HepG2 (cell line): ENCODE measurements around the gene COA3. TPM values are rescaled to one million over a fixed set of nuclear protein-coding genes. Genes with fewer than 3 reads are reported as not detected.
A peak's percentile ranks its signal among the peaks of the same experiment; 100 is the strongest.

Source experiments
- BCLAF1 ChIP-seq: fragments of 450-650 bp; IDR thresholded peaks from 2 replicates; pipeline ENCODE4 v1.6.1; 2017; ENCODE audit warnings: mild to moderate bottlenecking
- DMAP1 ChIP-seq: IDR thresholded peaks from 2 replicates; pipeline ENCODE4 v1.6.1; 2016
- FOXJ3 ChIP-seq: sonication (generic); formaldehyde crosslinking; IDR thresholded peaks from 2 replicates; pipeline ENCODE4 v1.4.0; 2020; ENCODE audit warnings: missing genetic modification reagents, mild to moderate bottlenecking, borderline replicate concordance
- HOXA5 ChIP-seq: sonication (generic); formaldehyde crosslinking; IDR thresholded peaks from 2 replicates; pipeline ENCODE4 v1.4.0; 2020; ENCODE audit warnings: missing genetic modification reagents
- POLR2AphosphoS2 ChIP-seq: IDR thresholded peaks from 2 replicates; pipeline ENCODE4 v1.6.1; 2011; ENCODE audit warnings: low read depth, low read length, improper control_type of control experiment
- SOX6 ChIP-seq, 2 experiments: fragments of 450-650 bp in 1 of 2; sonication (generic) in 1 of 2; formaldehyde crosslinking in 1 of 2; IDR thresholded peaks; 2 replicates each; pipeline versions ENCODE4 v1.4.0 to v1.6.1; 2017 to 2020; ENCODE audit warnings: antibody characterized with exemption in 1 of 2, mild to moderate bottlenecking in 1 of 2, missing genetic modification reagents in 1 of 2
- SPEN ChIP-seq: sonication (generic); formaldehyde crosslinking; IDR thresholded peaks from 2 replicates; pipeline ENCODE4 v1.5.1; 2020; ENCODE audit warnings: low read depth, mild to moderate bottlenecking, missing genetic modification reagents
- SRSF9 ChIP-seq: fragments of 200-400 bp; formaldehyde crosslinking; IDR thresholded peaks from 2 replicates; pipeline ENCODE4 v1.6.1; 2018; ENCODE audit warnings: borderline replicate concordance, mild to moderate bottlenecking, low read depth, low read length; ENCODE audit not compliant: insufficient read depth, poor library complexity, severe bottlenecking
- SSRP1 ChIP-seq: IDR thresholded peaks from 2 replicates; pipeline ENCODE4 v1.6.1; 2016; ENCODE audit warnings: control low read depth
- TAF1 ChIP-seq: sonication (generic); formaldehyde crosslinking; IDR thresholded peaks from 2 replicates; pipeline ENCODE4 v1.4.0; 2020; ENCODE audit warnings: missing genetic modification reagents
- TAF15 ChIP-seq: fragments of 200-400 bp; formaldehyde crosslinking; IDR thresholded peaks from one replicate; pipeline ENCODE4 v1.6.1; 2018; ENCODE audit warnings: mild to moderate bottlenecking, low read depth, low read length; ENCODE audit not compliant: poor library complexity, severe bottlenecking
- TFDP2 ChIP-seq: sonication (generic); formaldehyde crosslinking; IDR thresholded peaks from 2 replicates; pipeline ENCODE4 v1.4.0; 2020; ENCODE audit warnings: missing genetic modification reagents
- THAP7 ChIP-seq: sonication (generic); formaldehyde crosslinking; IDR thresholded peaks from 2 replicates; pipeline ENCODE4 v1.8.1; 2023; ENCODE audit warnings: mild to moderate bottlenecking, missing genetic modification reagents
- ZFP36L1 ChIP-seq: sonication (generic); formaldehyde crosslinking; IDR thresholded peaks from 2 replicates; pipeline ENCODE4 v1.8.0; 2022; ENCODE audit warnings: mild to moderate bottlenecking, missing genetic modification reagents, moderate library complexity
- ZNF12 ChIP-seq: sonication (generic); formaldehyde crosslinking; IDR thresholded peaks from 2 replicates; pipeline ENCODE4 v1.5.0; 2020; ENCODE audit warnings: missing genetic modification reagents
- ZNF224 ChIP-seq: sonication (generic); formaldehyde crosslinking; IDR thresholded peaks from 2 replicates; pipeline ENCODE4 v1.5.0; 2020; ENCODE audit warnings: mild to moderate bottlenecking, missing genetic modification reagents
- ZNF710 ChIP-seq: sonication (generic); formaldehyde crosslinking; IDR thresholded peaks from 2 replicates; pipeline ENCODE4 v1.5.0; 2020; ENCODE audit warnings: mild to moderate bottlenecking, missing genetic modification reagents, borderline replicate concordance
- ZNF788 ChIP-seq: sonication (generic); formaldehyde crosslinking; IDR thresholded peaks from 2 replicates; pipeline ENCODE4 v1.5.0; 2020; ENCODE audit warnings: mild to moderate bottlenecking, missing genetic modification reagents, borderline replicate concordance
- ZSCAN25 ChIP-seq: sonication (generic); formaldehyde crosslinking; IDR thresholded peaks from 2 replicates; pipeline ENCODE4 v1.8.0; 2022; ENCODE audit warnings: mild to moderate bottlenecking, missing genetic modification reagents
- ZZZ3 ChIP-seq: sonication (generic); formaldehyde crosslinking; IDR thresholded peaks from 2 replicates; pipeline ENCODE4 v1.4.0; 2020; ENCODE audit warnings: missing genetic modification reagents, mild to moderate bottlenecking, borderline replicate concordance
- polyA plus RNA-seq, 8 experiments: library from polyadenylated mRNA; depleted of rRNA in 3 of 8; stranded (reverse) in 7 of 8; unstranded in 1 of 8; fragments of >200 nt; fragmentation: Illumina TruSeq in 4 of 8; extraction: Trizol in 4 of 8; gene quantifications; 2 replicates each; pipeline versions ENCODE4 v1.2.1 to v1.2.3, GENCODE V29; 2011 to 2016; ENCODE audit warnings: low read depth in 4 of 8, missing spikeins in 1 of 8, mixed read lengths in 1 of 8; ENCODE audit not compliant: insufficient read depth in 1 of 8
- total RNA-seq, 5 experiments: library from RNA; depleted of rRNA; stranded (reverse); fragments of >200 nt; fragmentation: Illumina TruSeq; extraction: Trizol; gene quantifications; 2 replicates each; pipeline ENCODE4 v1.2.3, GENCODE V29; 2016; ENCODE audit warnings: low read depth in 1 of 5

COA3 gene
- total and polyA plus RNA-seq, 2 of the 13 experiments (the other 11 are each of a cell fraction or from before 2014, with no cell fraction given) = 133 to 202 TPM

DNA sequence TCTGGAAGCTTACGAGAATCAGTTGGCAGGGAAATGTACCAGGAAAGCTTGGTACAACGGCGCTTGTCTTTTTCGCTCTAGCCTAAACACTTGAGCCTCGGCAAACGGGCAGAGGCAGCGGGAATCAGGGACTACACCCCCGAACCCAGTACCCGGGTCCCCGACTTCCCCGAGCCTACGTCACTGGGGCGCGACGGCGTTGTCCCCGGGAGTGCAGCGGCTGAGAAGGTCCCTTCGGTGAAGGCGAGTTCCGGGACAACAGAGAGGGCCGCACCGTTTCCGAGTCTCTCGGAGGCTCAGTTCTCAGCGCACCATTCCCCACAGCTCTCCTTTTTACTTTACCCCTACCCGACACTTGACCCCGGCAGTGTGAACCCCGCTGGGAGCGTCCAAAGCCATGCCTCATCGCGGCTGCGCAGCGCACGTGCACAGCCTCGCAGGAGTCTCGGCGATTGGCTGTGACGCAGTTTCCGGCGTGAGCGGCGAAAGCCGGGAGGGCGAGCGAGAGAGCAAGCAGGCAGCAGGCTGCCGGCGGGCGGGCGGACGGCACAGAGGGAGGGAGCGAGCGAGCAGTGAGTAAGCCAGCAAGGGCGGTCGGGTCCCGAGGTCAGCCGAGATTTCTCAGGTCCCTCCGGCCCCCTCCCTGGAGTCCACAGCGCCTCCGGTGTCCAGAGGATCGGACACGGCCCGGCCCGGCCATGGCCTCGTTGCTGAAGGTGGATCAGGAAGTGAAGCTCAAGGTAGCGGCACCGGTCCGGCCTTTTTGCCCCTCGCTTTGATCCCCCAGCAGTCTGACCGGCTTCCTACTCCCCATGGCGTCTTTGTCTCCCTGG, 34.6 kb upstream of the COA3 start, which contains the start of gene PSME3 (continued):
- TF ChIP-seq ZNF710 (peak; percentile 85), HOXA5 (CRISPR knock-in tag) (peak; percentile 20; the same call in 1 of the 2 replicates), FOXJ3 (CRISPR knock-in tag) (peak; percentile 85), ZNF12 (CRISPR knock-in tag) (peak; percentile 75), SOX6 (IDR thresholded peaks at IDR 0.05) (no peak), SOX6 (CRISPR knock-in tag; IDR thresholded peaks at IDR 0.05) (peak; percentile 77), THAP7 (peak; percentile 96; the same call in 1 of the 2 replicates), TFDP2 (CRISPR knock-in tag) (peak; percentile 73), ZSCAN25 (CRISPR knock-in tag) (peak; percentile 23; the same call in 1 of the 2 replicates), TAF1 (CRISPR knock-in tag) (peak; percentile 95), ZNF788 (CRISPR knock-in tag) (no peak; the same call in 1 of the 2 replicates), SSRP1 (CRISPR knock-in tag) (peak; percentile 21; the same call in 1 of the 2 replicates), SPEN (CRISPR knock-in tag) (peak; percentile 94), BCLAF1 (no peak), SRSF9 (no peak), ZNF224 (CRISPR knock-in tag) (peak; percentile 96; the same call in 1 of the 2 replicates), ZZZ3 (CRISPR knock-in tag) (peak; percentile 92), POLR2AphosphoS2 (no peak), ZFP36L1 (CRISPR knock-in tag) (0 out of 2 replicates have a peak, but pooled peaks have one; percentile 32), DMAP1 (CRISPR knock-in tag) (peak; percentile 100), TAF15 (peak; percentile 92)
